Measurements from ENCODE around the gene PGA3.
A peak's percentile ranks its signal among the peaks of the same experiment; 100 is the strongest.

The PGA3 gene

GRCh38 chr11:61170566-61170965 is 32.7 kb upstream of the PGA3 start:
- no peak for TF ChIP-seq CTCF (IDR thresholded peaks at IDR 0.05; ENCODE audit: low read depth, low read length)
- no peak overlapping the region for H3K27ac ChIP-seq
- H3K36me3 ChIP-seq: no peaks in the 10 kb centered on the region
- peaks cover 7% of the 10 kb centered on the region for H3K9me3 ChIP-seq (ENCODE audit: severe bottlenecking)
- H3K4me3 ChIP-seq (ENCODE audit: low read depth, low read length): no peak overlapping the region
- no peaks in the 10 kb centered on the region for H3K27me3 ChIP-seq (ENCODE audit: insufficient read depth, low read depth, severe bottlenecking)
- DNase-seq: no peak

- Histone ChIP-seq H3K9me3 (ENCODE audit: severe bottlenecking) (peaks cover 7% of the 10 kb centered on the region), H3K27ac (no peak overlapping the region), H3K4me3 (ENCODE audit: low read depth, low read length) (no peak overlapping the region), H3K27me3 (ENCODE audit: insufficient read depth, low read depth, severe bottlenecking) (no peaks in the 10 kb centered on the region), H3K36me3 (no peaks in the 10 kb centered on the region)
- TF ChIP-seq CTCF (IDR thresholded peaks at IDR 0.05; ENCODE audit: low read depth, low read length): no peak
- no peak for DNase-seq
These were observed 31.4 kb upstream of the PGA3 start for GRCh38 chr11:61171907-61172306.

GRCh38 chr11:61172356-61172755 is 31.0 kb upstream of the PGA3 start:
- Histone ChIP-seq H3K9me3 (ENCODE audit: severe bottlenecking) (peaks cover 2% of the 10 kb centered on the region), H3K27me3 (ENCODE audit: insufficient read depth, low read depth, severe bottlenecking) (no peaks in the 10 kb centered on the region), H3K4me3 (ENCODE audit: low read depth, low read length) (no peak overlapping the region), H3K27ac (no peak overlapping the region), H3K36me3 (no peaks in the 10 kb centered on the region)
- no peak for DNase-seq
- no peak for TF ChIP-seq CTCF (IDR thresholded peaks at IDR 0.05; ENCODE audit: low read depth, low read length)

- no peaks in the 10 kb centered on the region for H3K27me3 ChIP-seq (ENCODE audit: insufficient read depth, low read depth, severe bottlenecking)
- no peak overlapping the region for H3K27ac ChIP-seq
- TF ChIP-seq CTCF (IDR thresholded peaks at IDR 0.05; ENCODE audit: low read depth, low read length): no peak
- H3K4me3 ChIP-seq (ENCODE audit: low read depth, low read length): no peak overlapping the region
- H3K36me3 ChIP-seq: no peaks in the 10 kb centered on the region
- DNase-seq: no peak
- no peaks in the 10 kb centered on the region for H3K9me3 ChIP-seq (ENCODE audit: severe bottlenecking)
These were observed 30.4 kb upstream of the PGA3 start for GRCh38 chr11:61172888-61173287.

- TF ChIP-seq CTCF (IDR thresholded peaks at IDR 0.05; ENCODE audit: low read depth, low read length): peak; percentile 28; the same call in 1 of the 2 replicates
- Histone ChIP-seq H3K9me3 (ENCODE audit: severe bottlenecking) (no peaks in the 10 kb centered on the region), H3K27me3 (ENCODE audit: insufficient read depth, low read depth, severe bottlenecking) (no peaks in the 10 kb centered on the region), H3K36me3 (no peaks in the 10 kb centered on the region), H3K4me3 (ENCODE audit: low read depth, low read length) (no peak overlapping the region), H3K27ac (no peak overlapping the region)
- peak; percentile 35 for DNase-seq
These were observed 29.9 kb upstream of the PGA3 start for GRCh38 chr11:61173456-61173855.

GRCh38 chr11:61174273-61174672 is 29.0 kb upstream of the PGA3 start:
- DNase-seq: no peak
- Histone ChIP-seq H3K36me3 (no peaks in the 10 kb centered on the region), H3K9me3 (ENCODE audit: severe bottlenecking) (no peaks in the 10 kb centered on the region), H3K27ac (no peak overlapping the region), H3K4me3 (ENCODE audit: low read depth, low read length) (no peak overlapping the region), H3K27me3 (ENCODE audit: insufficient read depth, low read depth, severe bottlenecking) (no peaks in the 10 kb centered on the region)
- TF ChIP-seq CTCF (IDR thresholded peaks at IDR 0.05; ENCODE audit: low read depth, low read length): no peak
